Measurements from ENCODE around the gene REPS2.

REPS2 gene

GRCh38 chrX:17082831-17083230, 136.4 kb downstream of the REPS2 start:
- no peak for DNase-seq (ENCODE audit: low read depth)

DNA sequence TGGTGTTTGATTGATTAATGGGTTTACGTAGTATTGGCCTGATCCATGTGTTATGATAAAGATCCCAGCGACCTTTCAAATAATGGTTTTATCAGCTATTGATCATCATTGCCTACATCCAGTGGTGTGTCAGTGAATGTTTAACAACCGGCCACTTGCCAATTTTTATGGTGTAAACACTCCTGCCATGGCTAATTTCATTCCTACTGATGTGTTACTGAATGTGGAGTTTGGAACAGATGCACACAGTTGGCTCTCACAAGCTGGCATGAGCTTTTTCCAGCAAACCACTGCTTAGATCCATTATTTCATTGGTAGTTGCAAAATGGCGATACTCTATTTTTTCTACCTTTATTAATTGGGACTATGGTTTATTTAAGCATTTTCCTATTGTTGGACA, 139.9 kb downstream of the REPS2 start:
- DNase-seq (ENCODE audit: low read depth): no peak

GRCh38 chrX:17095161-17095560, 148.7 kb downstream of the REPS2 start:
- no peak for DNase-seq (ENCODE audit: low read depth)

DNA sequence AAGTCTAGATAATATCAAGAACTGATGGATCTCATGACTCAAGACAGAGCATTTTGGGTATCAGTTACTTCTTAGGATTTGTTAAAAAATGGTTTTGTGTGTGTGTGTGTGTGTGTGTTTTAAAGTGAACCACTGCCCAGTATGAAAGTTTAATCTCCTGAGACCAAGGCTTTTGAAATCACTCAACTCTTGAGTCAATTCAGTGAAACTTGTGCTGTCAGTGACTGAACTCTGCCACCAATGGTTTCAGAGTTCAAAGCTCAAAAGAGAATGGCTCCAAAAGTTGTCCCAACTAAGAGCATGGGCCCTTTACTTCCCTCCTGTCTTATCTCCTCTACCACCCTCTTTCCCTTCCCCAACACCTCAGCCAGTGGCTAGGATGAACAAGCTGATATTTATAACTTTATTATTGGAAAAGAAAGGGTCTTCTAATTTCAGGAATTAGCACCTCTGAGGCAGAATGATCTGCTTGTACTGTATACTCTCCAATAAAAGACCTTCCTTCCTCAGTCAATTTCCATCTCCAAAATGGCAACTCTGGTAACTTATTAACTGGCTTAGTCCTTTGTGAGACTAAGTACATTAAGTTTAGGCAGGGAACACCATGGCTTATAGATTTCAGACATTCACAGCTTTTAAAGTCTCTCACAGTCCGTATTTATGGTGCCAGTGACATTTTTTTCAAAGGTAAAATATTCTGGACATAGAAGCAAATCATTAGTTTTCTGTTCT, 152.2 kb downstream of the REPS2 start:
- DNase-seq (ENCODE audit: low read depth): no peak

- DNase-seq (ENCODE audit: low read depth): no peak
Observed at GRCh38 chrX:17104433-17104832, 158.0 kb downstream of the REPS2 start.

DNA sequence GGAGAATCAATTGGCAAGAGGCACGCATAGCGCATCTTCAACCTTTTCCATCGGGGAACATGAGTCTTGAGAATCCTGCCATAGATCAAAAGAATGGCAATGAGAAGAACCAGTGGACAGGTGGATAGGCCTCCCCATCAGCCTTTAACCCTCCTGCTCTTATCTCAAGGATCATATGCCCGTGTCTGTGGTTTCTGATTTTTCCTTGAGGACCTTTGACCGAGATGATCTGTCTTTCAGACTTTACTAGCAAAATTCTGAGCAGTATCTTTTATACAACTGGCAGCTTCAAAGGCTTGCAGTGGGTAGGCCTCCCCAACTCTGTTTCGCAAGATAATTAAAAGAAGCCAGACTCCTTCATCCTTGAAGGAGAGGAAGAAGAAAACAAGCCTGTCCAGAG, 174.4 kb downstream of the REPS2 start:
- DNase-seq (ENCODE audit: low read depth): no peak

DNA sequence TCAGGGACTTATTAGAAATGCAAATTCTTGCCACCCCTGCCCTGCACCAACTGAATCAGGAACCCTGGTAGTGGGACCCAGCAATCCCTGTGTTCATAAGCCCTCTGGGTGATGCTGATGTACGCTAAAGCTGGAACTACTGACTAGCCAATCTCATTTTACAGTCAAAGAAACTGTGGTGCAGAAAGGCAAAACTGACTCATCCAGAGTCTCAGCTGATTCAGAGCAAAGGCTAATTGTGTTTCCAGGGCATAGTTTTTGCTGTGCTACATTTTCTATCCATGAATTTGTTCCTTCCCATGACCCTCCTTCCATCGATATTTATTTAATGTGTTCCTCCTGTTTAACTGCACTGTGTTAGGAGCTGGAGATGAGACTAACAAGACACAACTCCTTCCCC, 207.5 kb downstream of the REPS2 start:
- no peak for DNase-seq (ENCODE audit: low read depth)

GRCh38 chrX:17160975-17161374, 214.5 kb downstream of the REPS2 start:
- no peak for DNase-seq (ENCODE audit: low read depth)

DNA sequence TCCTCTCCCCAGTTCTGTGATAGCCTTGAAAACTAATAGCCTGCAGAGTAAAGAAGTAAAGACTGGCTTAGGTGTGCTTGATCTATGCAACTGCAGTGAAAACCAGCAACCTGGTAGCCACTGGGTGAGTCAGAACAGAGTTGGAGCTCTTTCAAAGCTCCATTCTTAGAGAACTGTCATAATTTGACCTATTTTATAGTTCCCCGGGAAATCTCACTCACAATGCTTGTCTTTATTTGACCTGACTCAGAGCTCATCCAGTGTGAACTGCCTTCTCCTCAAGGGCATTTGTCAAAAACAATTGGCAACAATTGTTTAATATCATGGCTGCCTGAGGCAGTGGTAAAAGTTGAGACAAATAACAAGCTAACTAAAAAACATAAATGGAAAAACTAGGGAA, 215.5 kb downstream of the REPS2 start:
- no peak for DNase-seq (ENCODE audit: low read depth)

- DNase-seq (ENCODE audit: low read depth): no peak
Observed at GRCh38 chrX:17164079-17164478, 217.6 kb downstream of the REPS2 start.

DNA sequence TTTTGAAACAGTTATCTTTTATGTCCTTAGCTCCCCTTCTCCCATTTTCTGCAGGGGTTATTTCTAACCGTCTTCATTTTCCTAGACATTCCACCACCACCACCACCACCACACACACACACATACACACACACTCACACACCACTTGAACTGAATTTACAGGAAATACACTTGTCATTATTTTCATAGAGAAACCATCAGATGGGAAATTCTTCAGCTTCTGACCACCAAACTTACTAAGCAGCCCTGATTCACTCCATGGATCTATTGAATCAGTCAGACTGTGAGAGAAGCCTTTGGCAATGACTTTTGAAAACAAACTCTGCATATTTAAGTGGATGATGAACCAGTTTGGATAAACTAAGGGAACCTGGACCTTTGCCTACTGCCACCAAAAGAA, 218.5 kb downstream of the REPS2 start:
- DNase-seq (ENCODE audit: low read depth): no peak

- DNase-seq (ENCODE audit: low read depth): no peak
Observed at GRCh38 chrX:17167915-17168314, 221.5 kb downstream of the REPS2 start.

DNA sequence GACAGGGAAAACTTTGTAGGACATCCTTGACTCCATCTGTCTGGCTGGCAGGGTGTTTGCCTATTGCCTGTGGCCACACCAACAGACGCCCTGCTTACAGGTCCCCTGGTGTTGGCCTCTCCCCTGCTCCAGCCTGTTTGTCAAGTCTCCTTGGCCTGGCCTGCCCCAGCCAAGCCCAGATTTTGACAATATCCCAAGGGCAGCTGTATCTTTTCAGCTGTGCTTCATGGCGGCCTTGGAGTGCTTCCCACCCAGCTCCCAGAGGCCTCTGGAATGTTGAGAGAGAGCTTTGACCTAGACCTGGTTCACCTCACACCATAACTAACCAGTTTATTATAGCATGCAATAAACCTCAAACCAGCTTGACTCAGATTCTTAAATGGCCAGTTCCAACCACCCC, 224.5 kb downstream of the REPS2 start:
- DNase-seq (ENCODE audit: low read depth): no peak

DNA sequence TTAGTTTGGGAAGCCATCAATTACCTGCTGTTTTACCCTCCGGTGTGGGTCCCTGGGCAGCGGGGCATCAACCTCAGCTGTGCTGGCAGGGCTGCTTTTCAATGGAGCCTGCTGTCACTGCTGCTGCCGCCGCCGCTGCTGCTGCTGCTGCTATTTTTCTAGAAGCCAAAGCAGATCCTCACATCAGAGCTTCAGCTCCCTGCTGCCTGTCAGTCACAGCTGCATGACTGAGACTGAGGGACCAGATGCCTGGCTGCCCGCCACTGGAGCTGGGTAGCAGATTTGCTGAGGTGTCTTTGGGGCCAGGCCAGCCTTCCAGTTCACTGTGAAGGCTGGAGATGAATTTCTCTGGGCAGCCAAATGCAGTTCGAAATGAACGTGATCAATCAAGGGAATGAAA, 228.2 kb downstream of the REPS2 start:
- no peak for DNase-seq (ENCODE audit: low read depth)

- no peak for DNase-seq (ENCODE audit: low read depth)
Observed at GRCh38 chrX:17182317-17182716, 235.9 kb downstream of the REPS2 start.

GRCh38 chrX:17183566-17183965, 237.1 kb downstream of the REPS2 start:
- no peak for DNase-seq (ENCODE audit: low read depth)

DNA sequence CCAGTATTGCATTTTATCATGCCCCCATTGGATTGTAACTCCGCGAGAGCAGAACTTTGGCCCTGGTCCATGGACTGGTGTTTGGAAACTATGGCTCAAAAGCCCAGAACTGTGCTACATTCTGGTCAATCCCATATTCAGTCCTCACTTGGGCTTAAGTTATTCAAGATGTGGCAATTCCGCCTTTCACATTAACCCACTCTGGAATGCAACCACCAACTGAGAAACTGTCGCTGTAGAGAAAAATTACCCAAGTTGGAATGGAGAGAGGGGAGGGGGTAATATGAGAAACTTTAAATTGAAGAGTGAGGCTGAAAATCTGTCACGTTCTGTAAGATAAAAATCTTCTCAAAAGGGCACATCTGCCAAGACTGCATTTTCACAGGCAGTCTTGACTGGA, 239.0 kb downstream of the REPS2 start:
- DNase-seq (ENCODE audit: low read depth): no peak

DNA sequence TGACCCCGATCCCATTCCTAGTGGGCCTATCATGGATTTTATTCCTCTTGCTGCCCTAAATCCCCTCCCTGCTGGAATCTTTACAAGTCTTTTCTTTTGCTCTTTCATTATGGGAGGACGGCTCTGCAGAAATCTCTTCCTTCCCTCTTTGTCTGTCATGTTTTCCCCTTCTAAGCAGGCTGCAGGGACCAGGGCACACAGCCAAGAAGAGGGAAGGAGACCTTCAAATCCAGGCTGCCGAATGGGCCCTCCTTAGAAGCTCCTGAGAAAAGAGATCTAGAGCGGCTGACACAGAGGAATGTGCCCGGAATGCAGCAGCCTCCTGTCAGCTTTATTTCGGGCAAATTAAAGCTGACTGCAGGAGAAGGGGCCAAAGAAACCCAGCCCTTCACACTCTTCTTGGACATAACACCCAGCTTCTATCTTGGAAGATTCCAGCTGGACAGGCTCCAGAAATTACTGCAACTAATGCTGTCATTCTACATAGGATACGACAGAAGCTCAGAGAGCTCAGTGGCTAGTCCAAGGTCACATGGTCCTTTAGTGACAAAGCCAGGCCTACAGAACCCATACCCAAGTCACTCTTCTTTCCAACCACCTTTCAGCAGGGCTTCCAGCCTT, 240.8 kb downstream of the REPS2 start:
- DNase-seq (ENCODE audit: low read depth): no peak

DNA sequence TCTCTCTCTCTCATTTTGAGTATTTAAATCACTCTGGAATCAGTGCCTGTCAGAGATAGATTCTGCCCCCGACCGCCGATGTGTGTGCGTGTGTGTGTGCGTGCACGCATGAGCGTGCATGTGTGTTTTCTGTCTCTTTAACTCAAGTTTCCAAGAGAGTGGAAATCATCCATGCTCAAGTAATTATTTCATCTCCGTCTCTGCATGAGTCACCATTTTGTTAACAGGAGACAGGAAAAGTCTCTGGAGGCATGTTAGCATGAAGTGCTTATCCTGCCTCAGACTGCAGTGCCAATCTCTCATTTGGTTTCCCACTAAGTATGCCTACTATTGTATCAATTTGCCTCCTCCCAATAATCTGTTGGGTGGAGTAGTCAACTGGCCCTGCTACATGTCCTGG, 245.6 kb downstream of the REPS2 start:
- no peak for DNase-seq (ENCODE audit: low read depth)
